Stimulated activated effector memory CD8-positive, alpha-beta T cell treated with anti-CD3 and anti-CD28 coated beads, Interleukin-12 subunit alpha, Interleukin-12 subunit beta, amount 100 ng/mL, for 72 hours (primary cell): ENCODE measurements around the gene DPP6.

ENCODE experiments used
- ATAC-seq: fragments of 150-1000 bp; cut with Tn5 transposase; 2 replicates; pipeline ENCODE4 v1.10.0; 2021
- DNase-seq, 2 donors: peaks; one replicate each; pipeline ENCODE4 v3.0.0; 2021 to 2022; ENCODE audit warnings: low spot score in 2 of 2
- H3K27ac Mint-ChIP-seq: one replicate; pipeline ENCODE4 v1.8.0; 2022; ENCODE audit warnings: mild to moderate bottlenecking, mixed read lengths
- H3K36me3 Mint-ChIP-seq: one replicate; pipeline ENCODE4 v1.8.0; 2022; ENCODE audit warnings: mild to moderate bottlenecking, mixed read lengths
- H3K4me1 Mint-ChIP-seq: one replicate; pipeline ENCODE4 v1.8.0; 2022; ENCODE audit warnings: mixed read lengths
- H3K4me3 Mint-ChIP-seq: one replicate; pipeline ENCODE4 v1.8.0; 2022; ENCODE audit warnings: mild to moderate bottlenecking, mixed read lengths
- H3K9me3 Mint-ChIP-seq: one replicate; pipeline ENCODE4 v1.8.0; 2022; ENCODE audit warnings: mixed read lengths

Gene DPP6

DNA sequence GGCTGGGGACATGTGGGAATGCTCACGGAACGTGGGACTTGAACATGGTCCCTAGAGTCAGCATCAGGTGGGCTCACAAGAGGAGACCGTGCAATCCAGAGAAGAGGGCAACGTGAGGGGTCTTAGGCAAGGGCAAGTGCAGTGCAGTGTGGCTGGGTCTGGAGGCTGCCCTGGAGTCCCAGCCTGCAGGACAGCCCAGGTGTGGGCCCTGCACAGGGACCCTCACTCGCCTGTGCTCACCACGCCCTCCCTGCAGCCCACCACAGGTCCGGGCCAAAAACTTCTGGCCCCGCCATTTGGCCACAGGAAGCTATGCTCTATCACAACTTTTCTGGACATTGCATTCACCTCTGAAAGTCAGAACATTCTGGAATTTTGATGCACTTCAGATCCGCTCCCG, 817.2 kb downstream of the DPP6 start:
- ATAC-seq = peak; percentile 4
- H3K4me3 Mint-ChIP-seq = no peak overlapping the region
- no peaks in the 10 kb centered on the region for H3K9me3 Mint-ChIP-seq

DNA sequence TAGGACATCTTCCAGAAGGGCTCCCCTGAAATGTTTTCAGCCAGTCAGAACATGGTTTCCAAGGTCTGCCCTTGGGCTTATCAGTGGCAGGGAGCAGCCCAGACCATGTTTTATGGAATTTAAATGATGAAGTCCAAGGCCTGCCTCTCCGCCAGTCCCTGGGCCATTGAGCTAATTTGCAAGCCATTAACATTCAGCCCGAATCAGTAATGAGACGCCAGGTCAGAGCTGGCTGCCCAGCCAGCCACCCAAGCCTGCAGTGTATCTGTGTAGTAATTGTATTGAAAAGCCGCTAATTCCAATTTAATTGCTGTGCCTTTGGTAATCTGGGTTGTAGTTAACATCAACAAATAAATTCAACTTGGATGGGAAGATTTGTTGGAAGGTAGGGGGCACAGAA, 819.3 kb downstream of the DPP6 start:
- no peak for ATAC-seq
- Mint-ChIP-seq H3K9me3 (no peaks in the 10 kb centered on the region), H3K36me3 (no peaks in the 10 kb centered on the region), H3K4me1 (peaks cover 7% of the 10 kb centered on the region), H3K27ac (no peak overlapping the region), H3K4me3 (no peak overlapping the region)
- DNase-seq = no peak

More for the DNA sequence above, 817.2 kb downstream of the DPP6 start:
- Mint-ChIP-seq H3K36me3 (no peaks in the 10 kb centered on the region), H3K27ac (no peak overlapping the region), H3K4me1 (peaks cover 7% of the 10 kb centered on the region)
- no peak for DNase-seq

DNA sequence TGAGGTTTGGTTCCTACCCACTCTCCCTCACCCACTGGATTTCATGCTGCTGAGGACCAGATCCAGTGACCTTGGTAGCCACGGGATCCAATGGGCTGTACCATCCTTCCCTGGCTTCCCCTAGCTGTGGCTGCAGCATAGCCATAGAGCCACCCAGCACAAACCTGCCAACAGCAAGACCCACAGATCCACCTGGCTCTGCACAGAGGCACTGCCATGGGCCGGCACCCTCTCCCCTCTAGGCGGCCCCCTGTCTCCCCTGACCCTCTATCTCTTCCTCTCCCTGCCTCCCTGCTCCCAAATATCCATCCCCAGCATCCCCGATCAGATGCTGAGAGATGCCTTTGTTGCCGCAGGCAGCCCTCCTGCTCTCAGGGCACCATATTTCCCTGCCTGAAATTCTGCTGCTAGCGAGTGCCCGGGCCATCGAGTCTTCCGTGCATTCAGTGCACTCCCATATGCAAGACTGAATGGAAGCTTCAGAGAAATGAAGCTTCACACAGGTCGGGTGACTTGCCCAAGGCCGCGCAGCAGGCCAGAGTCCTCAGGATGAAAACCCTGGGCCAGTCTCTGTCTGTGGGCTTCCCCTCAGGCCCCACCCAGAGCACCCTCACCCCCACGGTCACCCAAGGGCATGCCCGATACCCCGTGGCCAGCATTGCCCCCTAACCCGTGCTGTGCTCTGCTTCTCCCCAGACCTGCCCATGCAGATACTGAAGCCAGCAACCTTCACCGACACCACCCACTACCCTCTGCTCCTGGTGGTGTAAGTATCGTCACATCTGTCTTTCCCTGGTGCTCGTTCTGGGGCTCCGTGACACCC, 819.9 kb downstream of the DPP6 start:
- ATAC-seq (no peak), DNase-seq (no peak)
- H3K4me1 Mint-ChIP-seq = peaks cover 3% of the 10 kb centered on the region
- no peaks in the 10 kb centered on the region for H3K36me3 Mint-ChIP-seq
- H3K9me3 Mint-ChIP-seq = no peaks in the 10 kb centered on the region
- no peak overlapping the region for H3K4me3 Mint-ChIP-seq
- H3K27ac Mint-ChIP-seq = no peak overlapping the region

DNA sequence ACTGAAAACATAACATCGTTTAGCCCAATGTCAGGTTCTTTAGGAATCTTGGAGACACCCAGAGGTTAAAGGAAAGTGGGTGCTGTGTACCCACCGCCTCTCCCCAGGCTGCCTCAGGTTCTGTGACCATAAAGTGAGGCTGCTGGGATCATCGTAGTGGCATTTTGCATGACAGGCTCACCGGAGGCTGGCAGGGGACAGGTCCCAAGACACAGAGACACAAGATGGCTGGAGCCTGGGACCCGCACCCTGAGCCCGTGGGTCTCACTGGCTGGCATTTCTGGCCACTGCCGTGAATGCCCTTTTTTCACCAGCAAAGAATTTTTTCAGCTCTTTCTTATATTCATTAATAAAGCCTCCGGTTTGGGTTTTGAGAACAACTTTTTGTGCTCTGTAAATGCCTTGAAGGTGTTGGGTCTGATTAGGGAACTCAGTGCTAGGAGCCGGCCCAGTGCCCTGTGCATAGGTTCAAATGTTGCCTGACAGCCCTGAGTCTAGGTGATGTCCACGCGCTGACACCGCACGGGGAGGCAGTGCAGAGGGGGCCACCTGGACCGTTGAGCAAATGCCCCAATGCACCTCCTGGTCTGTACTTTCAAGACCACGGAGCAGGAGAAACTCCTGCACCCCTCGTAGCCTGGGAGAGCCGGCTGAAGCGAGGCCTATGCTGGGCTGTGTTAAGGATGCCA, 820.8 kb downstream of the DPP6 start:
- Mint-ChIP-seq H3K9me3 (no peaks in the 10 kb centered on the region), H3K4me3 (no peak overlapping the region), H3K36me3 (no peaks in the 10 kb centered on the region), H3K27ac (no peak overlapping the region), H3K4me1 (no peaks in the 10 kb centered on the region)
- ATAC-seq (no peak), DNase-seq (no peak)

DNA sequence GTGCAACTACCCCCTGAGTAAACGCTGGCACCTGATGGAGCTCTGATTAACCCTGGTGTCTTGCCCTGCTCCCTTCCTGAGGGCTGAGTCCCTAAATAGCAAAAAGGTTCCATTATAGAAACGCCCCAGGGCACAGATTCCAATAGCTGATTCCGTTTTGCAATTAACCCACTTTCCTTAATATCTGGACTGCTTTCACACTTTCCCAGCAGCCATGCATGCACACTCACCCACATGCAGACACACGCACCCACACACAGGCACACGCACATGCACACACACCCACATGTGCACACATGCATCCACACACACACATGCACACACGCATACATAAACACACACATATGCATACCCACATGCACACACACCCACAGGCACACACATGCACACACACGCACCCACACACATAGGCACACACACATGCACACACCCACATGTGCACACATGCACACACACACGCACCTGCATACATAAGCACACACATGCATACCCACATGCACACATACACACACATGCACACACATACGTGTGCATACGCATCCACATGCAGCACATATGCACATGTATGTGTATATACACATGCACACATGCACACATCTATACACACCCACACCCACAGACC, 821.4 kb downstream of the DPP6 start:
- ATAC-seq = no peak
- no peaks in the 10 kb centered on the region for H3K9me3 Mint-ChIP-seq
- DNase-seq = no peak
- H3K36me3 Mint-ChIP-seq = no peaks in the 10 kb centered on the region
- H3K4me1 Mint-ChIP-seq = no peaks in the 10 kb centered on the region
- H3K4me3 Mint-ChIP-seq = no peak overlapping the region
- no peak overlapping the region for H3K27ac Mint-ChIP-seq

DNA sequence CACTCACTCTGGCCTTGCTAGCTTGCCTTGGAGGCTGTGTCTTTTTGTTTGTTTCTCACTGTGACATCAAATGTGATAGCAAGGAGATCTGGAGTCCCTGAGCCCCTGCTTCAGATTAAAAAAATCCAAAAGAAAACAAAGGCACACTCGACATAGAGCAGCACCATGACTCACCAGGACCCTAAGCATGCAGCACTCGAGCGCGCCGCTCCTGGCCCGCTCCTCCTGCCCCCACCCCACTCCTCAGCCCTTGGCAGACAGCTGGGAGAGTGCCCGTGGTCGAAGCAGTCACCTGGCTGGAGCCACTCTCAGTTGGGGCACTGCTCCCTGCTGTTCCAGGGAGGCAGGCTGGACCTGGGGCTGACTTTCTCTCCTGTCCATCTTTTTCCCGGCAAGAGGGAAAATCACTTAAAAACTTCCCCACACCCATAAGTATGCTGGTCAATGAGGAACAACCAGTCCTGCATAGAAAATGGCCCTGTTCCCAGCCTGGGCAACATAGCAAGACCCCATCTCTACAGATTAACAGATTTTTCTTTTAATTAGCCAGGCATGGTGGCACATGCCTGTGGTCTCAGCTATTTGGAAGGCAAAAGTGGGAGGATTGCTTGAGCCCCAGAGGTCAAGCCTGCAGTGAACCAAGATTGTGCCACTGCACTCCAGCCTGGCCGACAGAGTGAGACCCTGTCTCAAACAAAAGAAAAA, 822.4 kb downstream of the DPP6 start:
- ATAC-seq (no peak), DNase-seq (no peak)
- no peaks in the 10 kb centered on the region for H3K36me3 Mint-ChIP-seq
- H3K9me3 Mint-ChIP-seq = no peaks in the 10 kb centered on the region
- no peak overlapping the region for H3K27ac Mint-ChIP-seq
- no peak overlapping the region for H3K4me3 Mint-ChIP-seq
- H3K4me1 Mint-ChIP-seq = no peaks in the 10 kb centered on the region

DNA sequence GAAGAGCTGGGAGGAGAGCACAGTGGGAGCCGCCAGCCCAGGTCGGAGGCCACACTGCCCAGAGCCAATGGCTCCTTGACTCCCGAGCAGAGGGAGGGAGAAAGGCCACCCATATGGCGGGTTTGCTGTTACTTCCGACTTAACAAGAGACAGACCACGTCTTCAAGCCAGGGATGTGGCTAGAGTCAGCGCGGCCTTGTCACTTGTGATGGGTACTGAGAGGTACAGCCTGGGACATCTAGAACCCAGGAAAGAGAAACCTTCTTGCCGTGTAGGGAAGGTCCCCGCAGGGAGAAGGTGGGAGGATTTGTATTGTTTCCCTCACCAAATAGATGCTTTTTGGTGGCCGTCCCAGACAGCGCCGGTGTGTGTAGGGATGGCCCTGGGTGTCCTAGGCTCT, 823.1 kb downstream of the DPP6 start:
- Mint-ChIP-seq H3K9me3 (no peaks in the 10 kb centered on the region), H3K36me3 (no peaks in the 10 kb centered on the region), H3K4me3 (no peak overlapping the region)

DNA sequence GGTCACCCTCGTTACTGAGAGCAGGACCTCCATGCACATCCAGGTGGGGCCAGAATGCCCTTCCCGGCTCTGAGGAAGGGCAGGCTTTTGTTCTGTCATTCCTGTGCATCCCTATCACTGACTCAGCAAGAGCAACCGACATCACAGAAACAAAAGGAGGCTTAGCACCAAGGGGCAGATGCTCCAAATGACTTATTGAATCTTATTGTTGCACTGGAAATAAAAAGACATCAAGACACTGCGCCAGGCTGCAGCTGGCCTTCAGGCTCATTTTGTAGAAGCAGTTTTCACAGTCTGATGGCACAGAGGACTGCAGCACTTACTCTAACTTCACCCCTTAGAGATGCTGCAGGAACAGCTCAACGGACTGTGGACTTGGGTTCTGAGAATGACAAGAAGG, 824.3 kb downstream of the DPP6 start:
- DNase-seq (no peak), ATAC-seq (no peak)
- Mint-ChIP-seq H3K9me3 (no peaks in the 10 kb centered on the region), H3K36me3 (no peaks in the 10 kb centered on the region), H3K4me3 (no peak overlapping the region), H3K4me1 (no peaks in the 10 kb centered on the region), H3K27ac (no peak overlapping the region)

More for the DNA sequence above, 823.1 kb downstream of the DPP6 start:
- ATAC-seq (no peak), DNase-seq (no peak)
- no peak overlapping the region for H3K27ac Mint-ChIP-seq
- no peaks in the 10 kb centered on the region for H3K4me1 Mint-ChIP-seq

DNA sequence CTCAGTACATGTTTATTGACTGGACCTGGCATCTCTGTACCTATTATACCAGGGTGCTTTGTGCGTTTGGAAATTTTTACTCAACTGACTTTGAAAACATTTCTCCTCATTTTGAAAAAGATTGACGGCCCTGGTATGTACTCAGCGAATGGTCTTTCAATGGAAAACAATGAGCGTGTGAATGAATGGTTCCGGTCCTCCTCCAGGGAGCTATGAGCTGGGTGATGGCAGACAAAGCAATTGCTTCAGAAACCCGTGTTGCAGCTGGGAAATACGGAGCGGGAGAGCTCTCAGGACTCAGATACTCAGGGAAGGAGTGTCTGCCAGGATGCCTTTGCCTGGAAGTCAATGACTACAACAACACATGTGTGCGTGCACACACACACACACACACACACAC, 824.8 kb downstream of the DPP6 start:
- no peaks in the 10 kb centered on the region for H3K9me3 Mint-ChIP-seq
- H3K4me1 Mint-ChIP-seq = no peaks in the 10 kb centered on the region
- ATAC-seq (no peak), DNase-seq (no peak)
- no peaks in the 10 kb centered on the region for H3K36me3 Mint-ChIP-seq
- no peak overlapping the region for H3K4me3 Mint-ChIP-seq
- no peak overlapping the region for H3K27ac Mint-ChIP-seq

DNA sequence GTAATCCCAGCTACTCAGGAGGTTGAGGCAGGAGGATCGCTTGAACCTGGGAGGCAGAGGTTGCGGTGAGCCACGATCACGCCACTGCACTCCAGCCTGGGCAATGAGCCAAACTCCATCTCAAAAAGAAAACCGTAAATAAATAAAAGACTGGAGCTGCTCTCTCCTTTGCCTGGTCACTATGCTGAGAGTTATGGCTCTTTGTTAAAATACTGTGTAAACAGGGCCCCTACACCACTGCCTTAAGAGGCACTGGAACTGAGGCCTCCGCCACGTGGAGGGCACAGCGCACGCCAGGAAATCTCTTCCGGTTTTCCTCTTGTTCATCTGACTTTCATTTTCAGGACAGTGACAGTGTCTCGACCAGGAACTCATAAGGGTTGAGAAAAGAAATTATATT, 827.4 kb downstream of the DPP6 start:
- Mint-ChIP-seq H3K4me3 (no peak overlapping the region), H3K27ac (no peak overlapping the region), H3K36me3 (no peaks in the 10 kb centered on the region), H3K9me3 (no peaks in the 10 kb centered on the region), H3K4me1 (no peaks in the 10 kb centered on the region)
- DNase-seq = no peak
- no peak for ATAC-seq

DNA sequence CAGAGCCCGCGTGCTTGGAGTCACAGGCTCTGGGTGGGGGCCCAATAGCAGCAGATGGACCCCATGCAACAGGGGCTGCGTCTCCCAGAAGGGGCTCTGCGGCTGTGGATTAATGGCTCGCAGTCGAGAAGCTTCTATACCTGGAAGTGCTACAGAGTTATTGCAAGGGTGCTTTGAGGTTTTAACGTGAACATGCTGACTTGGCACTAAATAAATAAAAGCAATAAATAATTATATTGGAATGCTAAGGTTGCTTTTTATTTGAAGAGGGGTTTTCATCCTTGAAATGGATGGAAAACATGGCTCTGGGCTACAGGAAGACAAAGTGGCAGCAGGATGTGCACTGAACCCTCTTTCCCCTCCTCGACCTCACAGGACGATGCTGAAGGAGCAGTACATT, 828.3 kb downstream of the DPP6 start:
- no peak overlapping the region for H3K4me3 Mint-ChIP-seq
- no peak overlapping the region for H3K27ac Mint-ChIP-seq
- no peaks in the 10 kb centered on the region for H3K36me3 Mint-ChIP-seq
- DNase-seq = no peak
- H3K9me3 Mint-ChIP-seq = no peaks in the 10 kb centered on the region
- no peak for ATAC-seq
- H3K4me1 Mint-ChIP-seq = no peaks in the 10 kb centered on the region

DNA sequence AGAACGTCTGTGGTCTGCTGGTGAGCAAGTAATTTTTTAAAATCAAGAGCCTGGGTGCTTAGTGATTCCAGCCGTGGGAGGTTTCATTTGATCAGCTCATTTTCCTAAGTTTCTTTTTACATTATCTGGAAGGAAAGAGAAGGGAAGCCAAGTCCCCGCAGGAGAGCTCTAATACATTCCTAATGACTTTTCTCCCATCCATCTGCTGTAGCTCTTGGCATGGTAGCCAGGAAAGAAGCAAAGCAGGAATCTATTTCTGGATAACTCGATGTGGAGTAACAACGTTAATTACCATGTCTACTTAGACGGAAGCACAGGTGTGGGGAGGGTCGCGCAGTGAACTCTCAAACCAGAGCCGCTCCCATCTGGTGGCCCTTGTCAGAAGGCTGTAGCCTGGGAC, 828.8 kb downstream of the DPP6 start:
- no peaks in the 10 kb centered on the region for H3K36me3 Mint-ChIP-seq

DNA sequence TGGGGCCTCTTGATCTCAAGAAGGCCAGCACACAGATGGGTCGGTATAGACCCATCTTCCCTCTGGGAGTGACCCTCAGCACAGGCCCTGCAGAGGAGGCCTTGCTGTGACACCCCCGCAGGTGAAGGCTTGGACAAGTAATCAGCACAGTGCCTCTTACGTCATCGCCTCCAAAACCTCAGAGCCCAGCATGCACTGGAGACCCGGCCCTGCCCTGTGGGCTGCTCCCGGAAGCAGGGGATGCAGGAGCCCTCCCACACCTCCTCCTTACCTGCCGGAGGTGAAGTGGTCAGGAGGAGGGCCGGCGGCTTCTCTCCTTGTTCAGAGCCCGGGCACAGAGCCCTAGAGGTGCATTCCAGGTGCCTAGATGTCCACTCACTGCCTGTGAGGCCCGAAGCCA, 829.3 kb downstream of the DPP6 start:
- DNase-seq (no peak), ATAC-seq (no peak)
- Mint-ChIP-seq H3K4me1 (no peaks in the 10 kb centered on the region), H3K9me3 (no peaks in the 10 kb centered on the region), H3K36me3 (no peaks in the 10 kb centered on the region), H3K27ac (no peak overlapping the region), H3K4me3 (no peak overlapping the region)

More for the DNA sequence above, 828.8 kb downstream of the DPP6 start:
- Mint-ChIP-seq H3K4me3 (no peak overlapping the region), H3K27ac (no peak overlapping the region), H3K9me3 (no peaks in the 10 kb centered on the region), H3K4me1 (no peaks in the 10 kb centered on the region)
- ATAC-seq (no peak), DNase-seq (no peak)

DNA sequence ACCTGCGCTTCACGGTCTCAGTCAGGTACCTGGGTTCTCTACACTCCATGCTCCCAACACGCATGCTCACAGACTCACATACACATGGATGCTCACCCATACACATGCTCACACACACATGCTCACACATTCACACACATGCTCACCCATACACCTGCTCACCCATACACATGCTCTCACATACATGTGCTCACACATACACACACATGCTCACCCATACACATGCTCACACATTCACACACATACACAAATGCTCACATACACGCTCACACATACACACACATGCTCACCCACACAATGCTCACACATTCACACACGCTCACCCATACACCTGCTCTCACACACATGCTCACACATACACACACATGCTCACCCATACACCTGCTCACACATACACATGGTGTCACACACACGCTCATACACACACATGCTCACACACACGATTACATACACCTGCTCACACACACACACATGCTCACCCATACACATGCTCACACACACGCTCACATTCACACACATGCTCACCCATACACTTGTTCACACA, 830.8 kb downstream of the DPP6 start:
- DNase-seq (no peak), ATAC-seq (no peak)
- Mint-ChIP-seq H3K4me3 (no peak overlapping the region), H3K36me3 (no peaks in the 10 kb centered on the region), H3K9me3 (no peaks in the 10 kb centered on the region), H3K27ac (no peak overlapping the region), H3K4me1 (no peaks in the 10 kb centered on the region)

DNA sequence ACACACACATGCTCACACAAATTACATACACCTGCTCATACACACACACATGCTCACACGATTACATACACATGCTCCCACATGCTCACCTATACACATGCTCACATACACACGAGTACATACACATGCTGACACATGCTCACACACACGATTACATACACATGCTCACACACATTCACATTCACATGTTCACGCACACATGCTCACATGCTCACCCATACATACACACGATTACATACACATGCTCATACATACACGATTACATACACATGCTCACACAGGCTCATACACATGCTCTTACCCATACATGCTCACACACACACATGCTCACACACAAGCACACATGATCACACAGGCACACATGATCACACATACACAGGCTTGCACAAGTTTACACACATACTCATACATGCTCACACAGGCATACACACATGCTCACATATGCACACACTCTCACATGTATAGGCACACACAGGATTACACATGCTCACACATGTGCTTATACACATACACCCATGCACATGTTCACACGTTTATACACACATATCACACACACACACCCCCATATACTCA, 832.2 kb downstream of the DPP6 start:
- H3K27ac Mint-ChIP-seq = no peak overlapping the region
- no peak for DNase-seq
- H3K4me3 Mint-ChIP-seq = no peak overlapping the region
- H3K36me3 Mint-ChIP-seq = no peaks in the 10 kb centered on the region
- no peak for ATAC-seq
- no peaks in the 10 kb centered on the region for H3K9me3 Mint-ChIP-seq
- no peaks in the 10 kb centered on the region for H3K4me1 Mint-ChIP-seq
